HG03064 (cell line): ENCODE data around the gene CLCN5.

Experiments
- ATAC-seq: cut with Tn5 transposase; IDR thresholded peaks from one replicate; pipeline ENCODE4 v1.9.1; 2021; ENCODE audit warnings: low read depth; ENCODE audit not compliant: unreplicated experiment

CLCN5 gene

DNA sequence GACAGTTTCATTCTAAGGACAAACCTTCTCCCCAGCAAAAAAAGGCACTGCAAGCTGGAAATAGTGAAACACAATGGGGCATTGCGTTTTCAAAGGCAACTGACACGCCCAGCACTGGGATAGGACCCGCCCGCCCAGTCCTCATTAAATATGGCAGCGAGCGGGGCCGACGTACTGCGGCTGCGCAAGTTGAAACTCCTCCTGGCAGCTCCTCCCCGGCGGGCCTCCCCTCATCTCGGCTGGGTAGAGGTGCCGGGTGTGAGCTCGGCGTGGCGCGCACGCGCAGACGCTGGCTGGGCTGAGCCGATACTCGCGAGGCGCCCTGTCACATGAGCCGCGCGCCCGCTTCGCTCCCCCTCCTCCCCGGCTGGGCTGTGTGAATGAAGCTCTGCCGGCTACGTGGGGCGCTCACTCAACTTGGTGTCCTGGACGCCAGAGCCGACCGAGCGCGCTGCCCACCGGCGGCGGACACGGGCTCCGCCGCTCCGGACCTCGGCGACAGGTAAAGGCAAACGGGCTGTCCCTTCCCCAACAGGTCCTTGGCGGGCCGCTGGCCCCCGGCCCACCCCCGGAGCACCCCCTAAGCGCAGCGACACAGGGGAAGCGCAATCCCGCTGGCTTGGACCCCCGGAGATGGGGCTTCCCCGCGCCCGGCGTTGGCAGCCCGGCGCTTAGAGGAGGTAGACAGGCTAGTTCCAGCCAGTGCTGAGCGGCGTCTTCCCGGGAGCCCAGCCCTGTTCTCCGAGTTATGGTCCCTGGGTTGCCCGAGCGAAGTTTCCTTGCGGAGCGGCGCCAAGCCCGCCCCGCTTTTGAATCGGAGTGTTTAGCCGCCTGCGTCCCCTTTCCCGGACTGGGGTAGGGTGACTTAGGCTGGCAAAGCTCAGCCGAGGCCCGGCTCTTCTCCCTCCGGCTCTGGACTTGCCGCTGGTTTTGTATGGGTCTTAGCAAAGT, at the start of gene CLCN5:
Gene CLCN5 (plus strand): TSS at position 306 of the 951 bp plus-strand sequence. CDS start 2,703 bp downstream, outside the sequence.
- peak; percentile 95 for ATAC-seq

DNA sequence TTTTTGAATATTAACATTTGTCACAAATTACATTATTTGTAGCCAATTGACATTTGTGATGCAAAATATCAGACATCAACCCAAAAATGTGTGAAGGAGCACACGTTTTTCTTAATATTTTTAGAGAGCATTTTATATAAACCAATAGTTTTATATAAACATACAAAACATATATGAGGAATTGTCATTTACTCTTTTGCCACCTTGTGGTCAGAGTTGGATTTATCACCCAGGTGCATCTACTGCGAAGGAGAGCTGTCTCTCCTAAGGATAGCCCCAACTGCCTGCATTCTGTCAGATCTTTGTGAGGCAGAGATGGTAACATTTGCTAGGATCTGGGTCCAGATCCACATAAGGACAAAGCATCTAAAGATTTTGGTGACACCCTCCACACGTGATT, 45.6 kb upstream of the CLCN5 start:
- no peak for ATAC-seq

- no peak for ATAC-seq
Measured at GRCh38 chrX:49877397-49878101, 44.8 kb upstream of the CLCN5 start.

DNA sequence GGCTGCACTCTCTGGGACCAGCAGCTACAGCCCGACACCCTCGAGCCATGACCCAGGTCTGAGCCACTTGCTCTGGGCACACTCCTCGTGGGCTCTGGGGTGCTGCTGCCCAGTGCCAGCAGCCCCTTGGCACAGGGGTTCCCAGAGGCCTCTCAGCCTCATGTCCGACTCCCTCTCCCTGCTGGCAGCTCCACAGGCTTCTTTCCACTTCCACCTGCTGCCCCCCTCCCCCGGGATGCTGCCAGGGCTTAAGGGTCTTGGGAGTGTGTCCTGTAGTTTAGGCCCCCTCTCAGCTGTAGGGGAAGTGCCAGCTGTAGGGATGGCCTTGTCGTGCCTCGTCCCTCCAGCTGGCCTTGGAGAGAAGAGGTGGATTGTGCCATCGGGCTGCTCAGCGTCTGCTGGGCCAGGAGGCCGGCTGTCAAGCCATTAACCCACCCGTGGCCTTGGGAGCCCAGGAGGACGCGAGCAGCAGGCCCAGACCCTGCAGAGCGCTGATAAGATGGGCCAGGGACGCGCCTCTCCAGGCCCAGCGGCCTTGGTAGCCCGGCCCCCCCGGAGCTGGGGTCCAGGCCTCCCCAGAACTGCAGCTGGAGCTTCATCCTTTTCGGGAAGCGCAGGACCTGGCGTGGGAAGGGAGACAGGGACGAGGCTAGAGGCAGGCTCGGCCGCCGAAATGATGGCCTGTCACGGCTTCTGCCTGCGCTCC, 44.1 kb upstream of the CLCN5 start:
- ATAC-seq, result no peak

DNA sequence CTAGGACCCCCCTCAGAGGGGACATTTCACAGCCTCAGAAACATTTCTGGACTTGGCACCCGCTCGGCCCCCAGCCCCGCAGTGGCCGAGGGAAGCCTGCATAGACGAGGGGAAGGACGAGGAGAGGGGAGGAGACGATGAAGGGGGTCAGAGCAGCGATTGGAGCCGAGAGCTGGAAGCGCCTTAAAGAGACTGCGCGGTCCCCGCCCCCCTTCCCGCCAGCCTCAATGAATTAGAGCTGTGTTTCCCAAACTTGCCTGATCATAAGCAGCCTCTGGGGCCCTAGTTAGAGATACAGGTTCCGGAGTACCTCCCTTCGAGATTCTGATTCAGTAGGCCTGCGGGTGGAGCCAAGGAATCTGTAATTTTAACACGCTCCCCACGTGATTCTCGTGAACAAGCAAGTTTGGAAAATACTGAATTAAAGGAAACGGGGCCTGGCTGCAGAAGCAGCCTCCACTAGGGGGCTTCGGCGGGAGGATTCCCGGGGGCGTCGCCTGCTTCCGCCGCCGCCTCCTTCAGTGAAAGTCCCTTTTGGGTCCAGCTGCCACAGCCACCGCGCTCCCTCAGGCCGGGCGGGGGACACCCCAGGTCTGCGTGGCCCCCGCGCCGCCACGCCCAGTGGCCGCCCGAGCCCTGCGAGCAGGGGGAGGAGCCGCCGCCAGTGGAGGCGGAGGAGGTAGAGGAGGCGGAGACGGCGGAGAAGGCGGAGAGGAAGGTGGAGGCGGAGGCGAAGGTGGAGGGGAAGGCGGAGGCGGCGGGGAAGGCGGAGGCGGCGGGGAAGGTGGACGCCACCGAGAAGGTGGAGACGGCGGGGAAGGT, 43.4 kb upstream of the CLCN5 start, which contains the start of gene USP27X:
Gene USP27X (plus strand): TSS at position 651 of the 822 bp plus-strand sequence. CDS start 824 bp downstream, outside the sequence.
- peak; percentile 90 for ATAC-seq

GRCh38 chrX:49879656-49880277, 42.6 kb upstream of the CLCN5 start:
- ATAC-seq, result peak; percentile 15

GRCh38 chrX:49880668-49881067, 41.7 kb upstream of the CLCN5 start:
- ATAC-seq, result no peak

DNA sequence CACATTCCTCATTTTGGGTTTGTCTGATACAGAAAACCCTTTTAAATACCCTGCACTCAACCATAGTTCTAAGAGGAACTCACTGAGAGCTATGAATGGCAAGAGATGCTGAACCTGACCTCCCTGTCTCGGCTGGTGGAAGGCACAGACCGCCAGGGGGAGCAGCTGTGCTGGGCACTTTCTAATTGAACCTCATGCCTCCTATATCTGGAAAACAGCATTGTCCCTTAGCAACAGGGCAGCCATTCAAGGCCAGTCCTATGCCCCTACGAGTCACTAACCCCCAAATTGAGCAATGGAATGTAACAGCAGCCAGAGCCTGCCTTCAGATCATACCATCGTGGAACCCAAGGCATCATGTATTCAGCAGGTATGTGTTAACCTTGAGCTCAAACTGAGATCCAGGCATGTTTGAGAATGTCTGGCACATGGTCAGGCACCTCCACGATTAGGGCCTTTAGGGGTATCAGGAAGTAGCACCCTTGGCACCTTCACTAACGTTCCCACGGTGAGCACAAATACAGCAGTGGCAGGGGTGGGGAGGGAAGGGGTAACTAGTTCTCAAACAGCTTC, 38.0 kb upstream of the CLCN5 start:
- no peak for ATAC-seq

DNA sequence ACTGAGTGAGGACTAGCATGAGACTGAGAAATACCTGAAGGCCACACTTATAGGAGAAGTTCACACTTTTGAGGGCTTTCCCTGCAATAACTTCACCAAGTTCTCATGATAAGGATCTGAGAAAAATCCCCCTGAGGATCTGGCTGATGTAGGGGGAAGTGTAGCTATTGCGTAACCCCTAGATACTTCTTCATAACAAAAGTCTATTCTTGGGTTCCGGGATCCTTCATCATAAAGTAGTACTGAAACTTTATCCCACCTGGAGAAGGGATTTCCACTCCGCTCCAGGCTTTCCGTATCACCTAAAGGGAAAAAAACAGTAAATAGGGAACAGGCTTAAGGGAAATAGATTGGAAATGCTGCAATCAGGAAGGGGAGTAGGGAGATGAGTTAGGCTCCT, 29.9 kb upstream of the CLCN5 start:
- ATAC-seq, result no peak

- no peak for ATAC-seq
Measured at GRCh38 chrX:49896951-49897350, 25.4 kb upstream of the CLCN5 start.

- no peak for ATAC-seq
Measured at GRCh38 chrX:49901048-49901447, 21.3 kb upstream of the CLCN5 start.

GRCh38 chrX:49910344-49910743, 12.1 kb upstream of the CLCN5 start:
- ATAC-seq, result no peak

DNA sequence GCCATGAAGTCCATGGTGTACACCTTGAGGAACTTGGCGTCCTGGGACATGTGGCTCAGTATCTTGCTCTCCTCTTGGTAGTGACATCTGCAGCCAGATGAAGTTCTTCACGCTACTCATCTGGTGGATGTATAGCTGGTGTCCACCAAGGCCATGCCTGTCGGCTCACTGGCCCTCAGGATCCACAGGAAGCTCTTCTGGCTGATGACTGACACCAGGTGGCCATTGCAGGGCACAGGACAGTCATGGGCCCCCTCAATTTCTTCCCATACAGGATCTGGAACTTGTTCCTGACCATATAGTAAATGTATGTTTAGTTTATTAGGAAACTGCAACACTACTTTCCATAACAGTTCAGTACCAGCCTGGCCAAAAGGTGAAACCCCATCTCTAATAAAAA, 10.3 kb upstream of the CLCN5 start:
- no peak for ATAC-seq

DNA sequence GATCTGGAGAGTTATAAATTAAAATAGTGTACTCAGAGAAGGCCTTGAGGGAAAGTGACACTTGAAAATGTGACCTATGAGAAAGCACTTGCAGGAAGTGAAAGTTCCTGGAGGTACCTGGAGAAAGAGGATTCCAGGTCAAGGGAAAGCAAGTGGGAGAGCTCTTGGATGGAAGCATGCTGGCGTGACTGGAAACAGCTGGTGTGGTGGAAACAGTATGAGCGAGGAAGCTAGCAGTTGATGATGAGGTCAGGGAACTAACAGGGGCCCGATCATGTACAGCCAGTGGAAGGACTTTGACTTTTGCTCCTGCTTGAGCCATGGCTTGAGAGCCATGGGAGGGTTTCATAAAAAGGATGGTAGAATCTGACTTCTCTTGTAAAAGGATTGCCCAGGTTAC, 9.5 kb upstream of the CLCN5 start:
- no peak for ATAC-seq

DNA sequence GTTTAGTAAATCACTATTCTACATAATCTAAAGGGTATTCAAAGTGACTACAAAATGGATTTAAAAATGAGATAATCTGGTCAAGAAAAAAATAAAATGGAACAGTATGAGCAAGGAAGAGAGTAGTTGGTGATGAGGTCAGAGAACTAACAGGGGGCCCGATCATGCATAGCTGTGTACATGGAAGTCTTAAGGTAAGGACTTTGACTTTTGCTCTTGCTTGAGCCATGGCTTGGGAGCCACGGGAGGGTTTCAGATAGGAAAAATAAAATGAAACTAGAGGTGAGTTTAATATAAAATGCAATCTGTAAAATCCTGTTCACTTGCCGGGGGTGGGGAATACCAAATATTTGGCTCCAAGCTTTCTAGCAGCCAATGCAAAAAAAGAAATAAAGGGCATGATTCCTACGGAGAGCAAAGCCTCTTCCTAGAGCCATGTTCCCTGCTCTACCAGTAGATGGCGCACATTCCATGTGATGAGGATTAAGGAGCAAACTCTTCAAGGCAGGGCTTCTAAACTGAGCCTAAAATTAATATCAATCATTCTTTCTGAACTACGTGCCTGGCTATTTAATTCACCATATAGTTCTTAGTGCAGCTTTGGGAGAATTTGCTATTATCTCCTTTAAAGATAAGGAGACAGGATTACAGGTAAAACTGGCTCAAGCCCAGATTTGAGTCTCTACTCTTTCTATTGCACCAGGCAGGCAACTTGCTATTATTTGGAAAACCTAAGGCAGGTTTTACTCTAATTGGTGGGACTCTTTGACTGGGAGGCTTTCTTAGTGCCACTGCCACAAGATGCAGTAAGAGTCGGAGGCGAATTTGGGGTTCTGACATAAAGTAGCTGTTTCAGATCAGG, 6.8 kb upstream of the CLCN5 start:
- no peak for ATAC-seq

DNA sequence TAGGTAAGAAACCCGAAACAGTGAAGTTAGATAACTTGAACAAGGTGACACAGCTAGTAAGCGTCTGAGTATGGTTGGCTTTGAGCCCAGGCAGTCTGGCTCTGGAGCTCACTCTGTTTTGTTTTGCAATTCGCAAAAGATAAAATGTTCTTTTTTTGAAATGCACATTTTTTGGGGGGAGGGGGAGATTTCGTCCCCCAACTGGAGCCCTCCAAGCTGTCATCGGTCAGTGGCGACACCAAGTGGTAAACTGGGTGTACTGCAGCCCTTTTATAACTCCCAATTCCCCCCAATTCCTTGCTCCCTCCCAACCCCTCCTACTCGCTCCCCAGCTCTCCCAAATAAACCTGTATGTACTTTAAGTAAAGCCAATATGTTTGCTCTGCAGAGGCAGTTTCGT, 2.8 kb upstream of the CLCN5 start:
- ATAC-seq, result no peak

- ATAC-seq, result no peak
Measured at GRCh38 chrX:49921109-49921508, 1.3 kb upstream of the CLCN5 start.

DNA sequence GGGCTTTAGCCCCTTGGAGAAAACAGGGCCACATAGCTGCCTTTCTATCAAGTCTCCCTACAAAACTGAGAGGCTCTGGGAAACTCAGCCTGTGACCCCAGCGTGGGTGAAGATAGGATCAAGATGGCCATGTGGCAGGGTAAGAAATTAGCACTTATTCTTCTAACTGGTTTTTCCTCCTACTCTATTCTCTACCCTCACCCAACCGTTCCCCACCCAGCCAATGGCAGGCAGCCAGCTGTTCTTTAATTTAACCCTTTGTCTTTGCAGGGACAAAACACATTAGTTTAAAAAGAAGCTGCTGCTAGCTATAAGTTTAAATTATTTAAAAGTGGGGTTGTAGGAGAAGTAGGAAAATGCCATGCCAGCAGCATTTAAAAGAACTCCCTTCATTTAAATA, 2.8 kb downstream of the CLCN5 start:
- no peak for ATAC-seq
